Head of caudate nucleus (tissue), 42 donors: ENCODE data around the gene ZSCAN5C.

Experiments
- DNase-seq, 42 donors: peaks; one replicate each; pipeline versions ENCODE4 v3.0.0 to v3.0.0-alpha.2; 2020 to 2021; ENCODE audit warnings: mixed read lengths in 7 of 42
- intact Hi-C: fragments of 100-400 bp; cut with DNase I; formaldehyde crosslinking; loops from one replicate; pipeline ENCODE4 v1.15.0; 2022

The ZSCAN5C gene

DNA sequence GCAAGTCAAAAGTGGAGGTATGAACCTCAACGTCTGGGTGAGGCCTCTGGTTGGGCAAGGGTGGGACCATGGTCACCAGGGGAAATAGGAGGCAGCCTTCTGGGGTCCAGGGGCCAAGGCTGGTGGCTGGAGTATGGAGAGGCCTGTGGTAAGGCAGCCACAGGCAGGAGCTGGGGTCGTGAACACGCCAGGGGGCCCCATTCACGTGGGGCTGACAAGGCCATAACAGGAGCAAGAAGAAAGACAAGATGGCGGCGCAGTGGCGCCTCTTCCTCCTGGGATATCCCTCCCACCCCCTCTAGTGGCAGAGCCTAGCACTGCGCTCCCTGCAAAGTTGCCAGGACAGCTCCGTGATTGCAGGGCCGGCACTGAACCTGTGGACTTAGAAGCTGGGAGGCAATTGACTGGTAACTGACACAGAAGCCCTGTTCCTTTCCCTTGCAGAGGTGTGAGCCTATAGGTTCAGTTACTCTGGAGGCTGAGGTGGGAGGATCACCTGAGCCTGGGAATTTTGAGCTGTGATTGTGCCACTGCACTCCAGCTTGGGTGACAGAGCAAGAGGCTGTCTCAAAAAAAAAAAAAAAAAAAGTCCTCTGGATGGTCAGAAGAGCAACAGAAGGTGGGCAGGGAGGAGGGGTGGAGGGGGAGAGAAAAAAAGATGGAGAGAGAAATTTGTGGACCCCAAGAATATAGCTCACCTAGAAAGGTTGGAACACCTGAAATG lies 50.8 kb downstream of the ZSCAN5C start:
- peak; percentile 33 to 85 (median 70) for DNase-seq

DNA sequence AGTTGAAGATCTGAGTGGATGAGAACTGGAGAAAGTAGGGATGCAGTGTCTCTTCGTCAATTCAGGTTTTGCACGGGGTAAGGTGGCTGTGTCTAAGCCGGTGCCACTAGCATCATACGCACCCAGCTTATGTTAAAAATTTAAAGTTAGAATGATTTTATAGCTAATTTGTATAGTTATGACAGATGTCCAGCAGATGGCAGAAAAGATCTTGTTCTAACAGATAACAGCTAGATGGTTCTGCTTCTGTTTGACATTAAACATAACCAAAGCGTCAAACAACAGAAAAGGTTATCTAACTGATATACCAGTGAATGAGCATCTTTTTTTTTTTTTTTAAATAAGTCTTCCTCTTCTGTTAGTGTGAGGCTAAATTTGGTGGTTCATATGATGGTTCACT lies 51.7 kb downstream of the ZSCAN5C start:
- peak in 2 of 42 donors; percentile 3 to 40 for DNase-seq
- intact Hi-C loops, result no loop called here

More for the DNA sequence above, 50.8 kb downstream of the ZSCAN5C start:
- intact Hi-C loops, result no loop called here

GRCh38 chr19:56258272-56258671 lies 56.2 kb downstream of the ZSCAN5C start:
- intact Hi-C loops, result no loop called here
- DNase-seq, result no peak
